ENCODE results near the gene NR0B2.
"Not testable (repeated sequence)": the region's sequence is repeated elsewhere in the genome, so short reads cannot be mapped to it uniquely, and the experiment has no call there.

NR0B2 gene

GRCh38 chr1:26913754-26914619 is at the start of gene NR0B2:
Gene NR0B2 (minus strand): TSS chr1:26913975. CDS start chr1:26913940, 35 bp downstream.
- in situ Hi-C loops (cut with HindIII; ENCODE audit: low sequenced_read_pairs) = no loop called here

GRCh38 chr1:26961826-26962225 is 48.1 kb upstream of the NR0B2 start:
- in situ Hi-C loops (cut with HindIII; ENCODE audit: low sequenced_read_pairs) = loop anchor here (25.0 kb wide), 1 partner anchor 100 kb away; no protein-coding TSS in a partner anchor

GRCh38 chr1:26960625-26960966 is 46.8 kb upstream of the NR0B2 start:
- in situ Hi-C loops (cut with HindIII; ENCODE audit: low sequenced_read_pairs) = loop anchor here (25.0 kb wide), 1 partner anchor 102 kb away; no protein-coding TSS in a partner anchor

- in situ Hi-C loops (cut with HindIII; ENCODE audit: low sequenced_read_pairs) = loop anchor here (25.0 kb wide), 1 partner anchor 102 kb away; no protein-coding TSS in a partner anchor
These were observed 46.2 kb upstream of the NR0B2 start, which contains the start of gene KDF1 for GRCh38 chr1:26959722-26960624. Gene KDF1 (minus strand): TSS chr1:26960468. CDS start chr1:26952380, 8,088 bp downstream.

- in situ Hi-C loops (cut with HindIII; ENCODE audit: low sequenced_read_pairs) = loop anchor here (25.0 kb wide), 1 partner anchor 103 kb away; no protein-coding TSS in a partner anchor
These were observed 45.5 kb upstream of the NR0B2 start for GRCh38 chr1:26959270-26959669.

GRCh38 chr1:26957306-26957705 is 43.5 kb upstream of the NR0B2 start:
- in situ Hi-C loops (cut with HindIII; ENCODE audit: low sequenced_read_pairs) = loop anchor here (25.0 kb wide), 1 partner anchor 105 kb away; no protein-coding TSS in a partner anchor

- in situ Hi-C loops (cut with HindIII; ENCODE audit: low sequenced_read_pairs) = loop anchor here (25.0 kb wide), 1 partner anchor 106 kb away; no protein-coding TSS in a partner anchor
These were observed 42.5 kb upstream of the NR0B2 start for GRCh38 chr1:26956321-26956720.

GRCh38 chr1:26953374-26953773 is 39.6 kb upstream of the NR0B2 start:
- in situ Hi-C loops (cut with HindIII; ENCODE audit: low sequenced_read_pairs) = loop anchor here (25.0 kb wide), 1 partner anchor 109 kb away; no protein-coding TSS in a partner anchor

- in situ Hi-C loops (cut with HindIII; ENCODE audit: low sequenced_read_pairs) = loop anchor here (25.0 kb wide), 1 partner anchor 110 kb away; no protein-coding TSS in a partner anchor
These were observed 38.2 kb upstream of the NR0B2 start for GRCh38 chr1:26951821-26952497.

GRCh38 chr1:26951216-26951615 is 37.4 kb upstream of the NR0B2 start:
- in situ Hi-C loops (cut with HindIII; ENCODE audit: low sequenced_read_pairs) = loop anchor here (25.0 kb wide), 1 partner anchor 111 kb away; no protein-coding TSS in a partner anchor

GRCh38 chr1:26950602-26951001 is 36.8 kb upstream of the NR0B2 start:
- in situ Hi-C loops (cut with HindIII; ENCODE audit: low sequenced_read_pairs) = loop anchor here (25.0 kb wide), 1 partner anchor 112 kb away; no protein-coding TSS in a partner anchor

GRCh38 chr1:26949926-26950319 is 36.1 kb upstream of the NR0B2 start:
- in situ Hi-C loops (cut with HindIII; ENCODE audit: low sequenced_read_pairs) = loop anchor here (25.0 kb wide), 1 partner anchor 112 kb away; no protein-coding TSS in a partner anchor

- in situ Hi-C loops (cut with HindIII; ENCODE audit: low sequenced_read_pairs) = no loop called here
These were observed 35.6 kb upstream of the NR0B2 start for GRCh38 chr1:26949266-26949925.

GRCh38 chr1:26948725-26949057 is 34.9 kb upstream of the NR0B2 start:
- in situ Hi-C loops (cut with HindIII; ENCODE audit: low sequenced_read_pairs) = not testable (repeated sequence)

- in situ Hi-C loops (cut with HindIII; ENCODE audit: low sequenced_read_pairs) = no loop called here
These were observed 32.5 kb upstream of the NR0B2 start for GRCh38 chr1:26946270-26946669.

GRCh38 chr1:26945728-26946127 is 32.0 kb upstream of the NR0B2 start:
- in situ Hi-C loops (cut with HindIII; ENCODE audit: low sequenced_read_pairs) = no loop called here

- in situ Hi-C loops (cut with HindIII; ENCODE audit: low sequenced_read_pairs) = no loop called here
These were observed 31.4 kb upstream of the NR0B2 start for GRCh38 chr1:26945138-26945537.

GRCh38 chr1:26942656-26943055 is 28.9 kb upstream of the NR0B2 start:
- in situ Hi-C loops (cut with HindIII; ENCODE audit: low sequenced_read_pairs) = no loop called here

- in situ Hi-C loops (cut with HindIII; ENCODE audit: low sequenced_read_pairs) = no loop called here
These were observed 27.5 kb upstream of the NR0B2 start for GRCh38 chr1:26941311-26941710.

- in situ Hi-C loops (cut with HindIII; ENCODE audit: low sequenced_read_pairs) = no loop called here
These were observed 24.9 kb upstream of the NR0B2 start for GRCh38 chr1:26938659-26939025.
